Ascending aorta (tissue), 2 donors: ENCODE measurements around the gene PDGFRA. TPM values are rescaled to one million over a fixed set of nuclear protein-coding genes. Genes with fewer than 3 reads are reported as not detected.
"Not testable (repeated sequence)": the region's sequence is repeated elsewhere in the genome, so short reads cannot be mapped to it uniquely, and the experiment has no call there.

Experiments used
- DNase-seq, 2 donors: peaks; one replicate each; pipeline ENCODE4 v3.0.0-alpha.2; 2019; ENCODE audit warnings: low spot score in 2 of 2
- H3K27ac ChIP-seq, 2 donors: fragments of 200-600 bp; sonication (generic); one replicate each; pipeline ENCODE4 v1.5.1; 2016 to 2017; ENCODE audit warnings: mild to moderate bottlenecking in 1 of 2
- H3K27me3 ChIP-seq: fragments of 200-600 bp; sonication (generic); one replicate; pipeline ENCODE4 v1.5.1; 2017
- H3K36me3 ChIP-seq, 2 donors: fragments of 200-600 bp; sonication (generic); one replicate each; pipeline ENCODE4 v1.5.1; 2016
- H3K4me1 ChIP-seq, 2 donors: fragments of 200-600 bp; sonication (generic); one replicate each; pipeline ENCODE4 v1.5.1; 2016 to 2017; ENCODE audit warnings: mild to moderate bottlenecking in 1 of 2
- H3K4me3 ChIP-seq, 2 donors: fragments of 200-600 bp; sonication (generic); one replicate each; pipeline ENCODE4 v1.5.1; 2016 to 2017; ENCODE audit warnings: mild to moderate bottlenecking in 1 of 2
- H3K9me3 ChIP-seq, 2 donors: fragments of 200-600 bp; sonication (generic); one replicate each; pipeline ENCODE4 v1.5.1; 2016
- CTCF ChIP-seq, 3 experiments: fragments of 200-600 bp in 2 of 3; fragments of 450-650 bp in 1 of 3; sonication (generic) in 2 of 3; IDR thresholded peaks; one replicate each; pipeline ENCODE4 v1.5.1; 2016 to 2019; ENCODE audit warnings: antibody characterized with exemption in 3 of 3, mild to moderate bottlenecking in 1 of 3, moderate library complexity in 1 of 3
- intact Hi-C: fragments of 100-400 bp; cut with DNase I; formaldehyde crosslinking; loops from one replicate; pipeline ENCODE4 v1.15.1; 2023
- total RNA-seq: library from RNA; depleted of rRNA; stranded (reverse); fragments of >200 nt; gene quantifications from one replicate; pipeline ENCODE4 v1.1.0, GENCODE V29; 2016

Gene PDGFRA
- total RNA-seq, 1 donor from 2014 or later = 58.3 TPM

- intact Hi-C loops = loop anchor here (1.0 to 10.0 kb wide), 10 partner anchors 300 to 1997 kb away; partner anchors contain the start of gene SCFD2
- Histone ChIP-seq H3K4me1 (peaks cover 7 to 10% of the 10 kb centered on the region in 2 donors), H3K27me3 (no peaks in the 10 kb centered on the region), H3K27ac (peak overlapping the region; percentile 87 to 93), H3K9me3 (no peaks in the 10 kb centered on the region), H3K4me3 (peak overlapping the region; percentile 71 to 81), H3K36me3 (no peaks in the 10 kb centered on the region)
- no peak for TF ChIP-seq CTCF (IDR thresholded peaks at IDR 0.05)
- DNase-seq = peak in 1 of 2 donors; percentile 86
These were observed 2.9 kb downstream of the PDGFRA start for GRCh38 chr4:54231768-54232688.

GRCh38 chr4:54233277-54233696 lies 4.2 kb downstream of the PDGFRA start:
- peak overlapping the region; percentile 71 to 81 for H3K4me3 ChIP-seq
- TF ChIP-seq CTCF (IDR thresholded peaks at IDR 0.05) = peak; percentile 65 to 88 (median 70)
- H3K27ac ChIP-seq = peak overlapping the region; percentile 87 to 93
- DNase-seq = peak in 1 of 2 donors; percentile 91
- no peaks in the 10 kb centered on the region for H3K9me3 ChIP-seq
- no peaks in the 10 kb centered on the region for H3K36me3 ChIP-seq
- intact Hi-C loops = loop anchor here (2.0 to 10.0 kb wide), 9 partner anchors 301 to 1998 kb away; no protein-coding TSS in a partner anchor
- peaks cover 0 to 4% of the 10 kb centered on the region in 2 donors for H3K4me1 ChIP-seq
- no peaks in the 10 kb centered on the region for H3K27me3 ChIP-seq

GRCh38 chr4:54233697-54234496 lies 4.8 kb downstream of the PDGFRA start:
- no peaks in the 10 kb centered on the region for H3K9me3 ChIP-seq
- peak overlapping the region; percentile 71 to 81 for H3K4me3 ChIP-seq
- no peaks in the 10 kb centered on the region for H3K36me3 ChIP-seq
- DNase-seq = peak in 1 of 2 donors; percentile 87
- H3K4me1 ChIP-seq = peaks cover 0 to 4% of the 10 kb centered on the region in 2 donors
- no peaks in the 10 kb centered on the region for H3K27me3 ChIP-seq
- intact Hi-C loops = loop anchor here (2.0 to 10.0 kb wide), 9 partner anchors 302 to 1999 kb away; no protein-coding TSS in a partner anchor
- TF ChIP-seq CTCF (IDR thresholded peaks at IDR 0.05) = peak; percentile 91 to 95 (median 92)
- peak overlapping the region; percentile 87 to 93 for H3K27ac ChIP-seq

DNA sequence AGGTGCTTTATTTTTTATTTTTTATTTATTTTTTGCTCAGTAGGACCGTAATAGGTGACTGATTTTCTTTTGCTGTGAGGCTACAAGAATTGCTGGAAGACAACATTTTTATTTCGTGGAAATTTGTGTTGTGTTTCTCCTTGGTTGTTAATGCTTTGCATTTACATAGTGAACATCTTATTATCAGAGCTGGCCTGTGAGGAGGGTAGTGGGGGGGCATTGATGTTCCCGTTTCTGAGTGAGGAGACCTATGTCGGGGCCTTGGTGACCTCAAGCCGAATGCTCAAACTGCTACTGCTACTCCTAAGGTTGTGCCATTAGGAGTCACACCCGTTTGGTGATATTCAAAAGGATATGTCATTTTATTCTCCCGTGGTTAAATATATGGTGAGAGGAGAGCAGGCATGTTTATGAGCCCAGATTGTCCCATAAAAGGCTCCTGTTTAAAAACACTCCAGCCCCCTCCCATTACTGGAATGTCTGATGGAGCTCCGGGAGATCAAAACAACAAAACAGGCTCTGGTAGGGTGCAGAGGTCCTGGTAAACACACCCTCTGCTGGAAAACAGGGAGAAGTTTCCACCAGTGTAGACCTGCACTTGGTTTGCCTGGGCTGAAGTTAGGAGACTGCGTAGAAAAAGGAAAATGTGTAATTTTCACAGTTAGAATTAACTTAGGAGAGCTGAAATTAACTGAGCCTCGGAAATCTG lies 5.6 kb downstream of the PDGFRA start:
- H3K27me3 ChIP-seq = no peaks in the 10 kb centered on the region
- no peaks in the 10 kb centered on the region for H3K36me3 ChIP-seq
- H3K4me3 ChIP-seq = peak overlapping the region; percentile 36 to 81
- H3K4me1 ChIP-seq = peaks cover 0 to 4% of the 10 kb centered on the region in 2 donors
- DNase-seq = no peak
- no peaks in the 10 kb centered on the region for H3K9me3 ChIP-seq
- intact Hi-C loops = loop anchor here (5.0 to 10.0 kb wide), 8 partner anchors 302 to 2000 kb away; no protein-coding TSS in a partner anchor
- no peak for TF ChIP-seq CTCF (IDR thresholded peaks at IDR 0.05)
- H3K27ac ChIP-seq = peak overlapping the region; percentile 87 to 93

DNA sequence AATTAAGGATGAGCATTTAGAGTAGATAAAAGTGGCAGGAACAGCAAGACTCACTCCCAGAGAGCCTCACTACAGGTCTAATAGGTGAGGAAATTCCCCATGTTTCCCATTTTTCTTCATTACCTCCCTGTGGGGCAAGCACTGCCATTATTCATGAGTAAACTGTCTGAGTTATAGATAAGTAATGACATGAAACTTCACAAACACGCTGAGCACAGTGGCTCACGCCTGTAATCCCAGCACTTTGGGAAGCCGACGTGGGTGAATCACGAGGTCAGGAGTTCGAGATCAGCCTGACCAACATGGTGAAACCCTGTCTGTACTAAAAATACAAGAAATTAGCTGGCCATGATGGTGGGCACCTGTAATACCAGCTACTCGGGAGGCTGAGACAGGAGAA lies 7.2 kb downstream of the PDGFRA start:
- not testable (repeated sequence) for DNase-seq, H3K9me3 ChIP-seq, H3K27me3 ChIP-seq, H3K4me1 ChIP-seq, H3K4me3 ChIP-seq, H3K36me3 ChIP-seq
- intact Hi-C loops = loop anchor here (10.0 kb wide), 1 partner anchor 2002 kb away; no protein-coding TSS in a partner anchor
- H3K27ac ChIP-seq = peak overlapping the region in 1 of 2 donors; percentile 14
